ENCODE measurements around the gene ACAD8. TPM values are rescaled to one million over a fixed set of nuclear protein-coding genes. Genes with fewer than 3 reads are reported as not detected.

Gene ACAD8
- total and polyA plus RNA-seq, 2 of the 8 experiments (the other 6 are each of a cell fraction or from before 2014, with no cell fraction given), result 45.8 to 52.7 TPM

GRCh38 chr11:134226806-134227325, 26.5 kb upstream of the ACAD8 start (continued):
- no peak for TF ChIP-seq FOSL1 (IDR thresholded peaks at IDR 0.05; ENCODE audit: insufficient read depth, low read depth, low read length)
- no peak for TF ChIP-seq YY1 (IDR thresholded peaks at IDR 0.05; ENCODE audit: low read depth, low read length)
- no peak for TF ChIP-seq KDM5A (IDR thresholded peaks at IDR 0.05; ENCODE audit: low read length)
- no peak for TF ChIP-seq SRF (IDR thresholded peaks at IDR 0.05; ENCODE audit: low read depth, low read length)
- no peak for TF ChIP-seq HDAC2 (IDR thresholded peaks at IDR 0.05; ENCODE audit: borderline replicate concordance in 1 of 2, low read depth in 2 of 2, low read length in 2 of 2)
- TF ChIP-seq CEBPB (IDR thresholded peaks at IDR 0.05; ENCODE audit: low read depth, low read length), result no peak
- TF ChIP-seq EZH2 (IDR thresholded peaks at IDR 0.05; ENCODE audit: low read depth, low read length, severe bottlenecking), result no peak
- TF ChIP-seq RNF2 (IDR thresholded peaks at IDR 0.05; ENCODE audit: borderline replicate concordance, low read depth, low read length, missing control alignments, poor library complexity, severe bottlenecking), result no peak
- TF ChIP-seq, protein P1, sequence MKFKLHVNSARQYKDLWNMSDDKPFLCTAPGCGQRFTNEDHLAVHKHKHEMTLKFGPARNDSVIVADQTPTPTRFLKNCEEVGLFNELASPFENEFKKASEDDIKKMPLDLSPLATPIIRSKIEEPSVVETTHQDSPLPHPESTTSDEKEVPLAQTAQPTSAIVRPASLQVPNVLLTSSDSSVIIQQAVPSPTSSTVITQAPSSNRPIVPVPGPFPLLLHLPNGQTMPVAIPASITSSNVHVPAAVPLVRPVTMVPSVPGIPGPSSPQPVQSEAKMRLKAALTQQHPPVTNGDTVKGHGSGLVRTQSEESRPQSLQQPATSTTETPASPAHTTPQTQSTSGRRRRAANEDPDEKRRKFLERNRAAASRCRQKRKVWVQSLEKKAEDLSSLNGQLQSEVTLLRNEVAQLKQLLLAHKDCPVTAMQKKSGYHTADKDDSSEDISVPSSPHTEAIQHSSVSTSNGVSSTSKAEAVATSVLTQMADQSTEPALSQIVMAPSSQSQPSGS (IDR thresholded peaks at IDR 0.05; ENCODE audit: low read length), result no peak

Data from H1 (cell line).